Right lobe of liver (tissue), 6 donors: ENCODE measurements around the gene GALNT7. TPM values are rescaled to one million over a fixed set of nuclear protein-coding genes. Genes with fewer than 3 reads are reported as not detected.
"Not testable (repeated sequence)": the region's sequence is repeated elsewhere in the genome, so short reads cannot be mapped to it uniquely, and the experiment has no call there.

Experiments
- ATAC-seq, 4 donors: fragments of 200-7000 bp; cut with Tn5 transposase; one replicate each; pipeline ENCODE4 v1.9.1; 2020; ENCODE audit warnings: mild to moderate bottlenecking in 4 of 4, moderate library complexity in 4 of 4
- DNase-seq, 3 donors: peaks; one replicate each; pipeline ENCODE4 v3.0.0-alpha.2; 2020
- H3K27ac ChIP-seq, 3 donors: fragments of 200-600 bp; one replicate each; pipeline ENCODE4 v1.8.0; 2022
- H3K27me3 ChIP-seq, 2 donors: fragments of 200-600 bp; one replicate each; pipeline ENCODE4 v1.8.0; 2022
- H3K36me3 ChIP-seq, 4 donors: fragments of 200-600 bp; sonication (generic) in 1 of 4; one replicate each; pipeline versions ENCODE4 v1.5.1 to v1.8.0; 2017 to 2022; ENCODE audit warnings: control low read depth in 1 of 4
- H3K4me1 ChIP-seq, 4 donors: fragments of 200-600 bp; sonication (generic) in 1 of 4; one replicate each; pipeline versions ENCODE4 v1.5.1 to v1.8.0; 2017 to 2022; ENCODE audit warnings: control low read depth in 1 of 4
- H3K4me3 ChIP-seq, 3 donors: fragments of 200-600 bp; one replicate each; pipeline ENCODE4 v1.8.0; 2022
- H3K9me3 ChIP-seq, 4 donors: fragments of 200-600 bp; sonication (generic) in 1 of 4; one replicate each; pipeline versions ENCODE4 v1.5.1 to v1.8.0; 2017 to 2022; ENCODE audit warnings: control low read depth in 1 of 4
- POLR2A ChIP-seq: fragments of 450-650 bp; IDR thresholded peaks from one replicate; pipeline ENCODE4 v1.6.1; 2017; ENCODE audit warnings: antibody characterized with exemption, mild to moderate bottlenecking
- WGBS: methylation state at CpG from one replicate; pipeline ENCODE4 v1.1.6; 2018; ENCODE audit warnings: low coverage, low lambda C conversion rate; ENCODE audit not compliant: insufficient coverage; ENCODE audit errors: missing lambda C conversion rate; 5-methylcytosine and 5-hydroxymethylcytosine counted together
- intact Hi-C, 2 donors: fragments of 100-400 bp; cut with DNase I; formaldehyde crosslinking; loops; one replicate each; pipeline versions ENCODE4 v1.11.2 to v1.14.1; 2022
- total RNA-seq, 6 experiments: library from RNA; depleted of rRNA in 2 of 6; stranded (reverse); fragments of >200 nt in 2 of 6; fragmentation: NEBNext Ultra II Directional in 3 of 6; extraction: Animal tissue kit (Norgen Biotek cat#: 25700) in 3 of 6; gene quantifications; one replicate each; pipeline versions ENCODE4 v1.1.0 to v1.2.4, GENCODE V29; 2016 to 2023
- TF ChIP-seq, protein P1 (sequence below), 4 donors: fragments of 200-600 bp in 3 of 4; fragments of 450-650 bp in 1 of 4; IDR thresholded peaks; one replicate each; pipeline versions ENCODE4 v1.5.1 to v1.8.0; 2016 to 2022; ENCODE audit warnings: antibody characterized with exemption in 4 of 4, mild to moderate bottlenecking in 2 of 4
- donor health status: DM: no; HTN: yes; CAD: no.
- donor health status: DM: no; HTN: no; CAD: no.
- donor health status: DM: no; HTN: no; CAD: no.
- donor health status: DM: no; HTN: yes; CAD: no.
- donor health status: DM: no; HTN: yes; CAD: no.

The GALNT7 gene
- total RNA-seq, 6 experiments from 2014 or later, result 0.62 to 2.2 (median 1.4) TPM

DNA sequence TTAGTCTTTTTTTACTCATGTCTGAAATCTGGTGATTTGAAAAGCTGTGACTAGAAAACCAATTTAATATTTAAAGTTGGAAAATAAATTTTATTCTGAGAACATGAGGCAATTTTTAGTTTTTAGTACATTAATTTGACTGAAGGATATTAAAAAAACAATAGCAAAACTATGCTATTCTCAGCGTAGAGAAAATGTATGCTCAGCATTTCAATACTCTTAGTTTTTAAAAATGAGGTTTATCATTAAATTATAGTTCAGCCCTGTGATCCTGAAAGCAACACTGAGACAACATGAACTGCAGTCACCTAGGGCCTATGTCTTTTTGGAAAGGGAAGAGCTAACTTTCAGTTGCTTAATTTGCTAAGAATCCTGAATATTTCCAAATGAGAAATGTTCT is 9.5 kb downstream of the GALNT7 start:
- Histone ChIP-seq H3K27ac (no peak overlapping the region), H3K36me3 (no peaks in the 10 kb centered on the region), H3K4me3 (no peak overlapping the region), H3K9me3 (no peaks in the 10 kb centered on the region), H3K27me3 (no peaks in the 10 kb centered on the region), H3K4me1 (no peaks in the 10 kb centered on the region)
- no peak for DNase-seq
- TF ChIP-seq POLR2A, result no peak
- TF ChIP-seq, protein P1, sequence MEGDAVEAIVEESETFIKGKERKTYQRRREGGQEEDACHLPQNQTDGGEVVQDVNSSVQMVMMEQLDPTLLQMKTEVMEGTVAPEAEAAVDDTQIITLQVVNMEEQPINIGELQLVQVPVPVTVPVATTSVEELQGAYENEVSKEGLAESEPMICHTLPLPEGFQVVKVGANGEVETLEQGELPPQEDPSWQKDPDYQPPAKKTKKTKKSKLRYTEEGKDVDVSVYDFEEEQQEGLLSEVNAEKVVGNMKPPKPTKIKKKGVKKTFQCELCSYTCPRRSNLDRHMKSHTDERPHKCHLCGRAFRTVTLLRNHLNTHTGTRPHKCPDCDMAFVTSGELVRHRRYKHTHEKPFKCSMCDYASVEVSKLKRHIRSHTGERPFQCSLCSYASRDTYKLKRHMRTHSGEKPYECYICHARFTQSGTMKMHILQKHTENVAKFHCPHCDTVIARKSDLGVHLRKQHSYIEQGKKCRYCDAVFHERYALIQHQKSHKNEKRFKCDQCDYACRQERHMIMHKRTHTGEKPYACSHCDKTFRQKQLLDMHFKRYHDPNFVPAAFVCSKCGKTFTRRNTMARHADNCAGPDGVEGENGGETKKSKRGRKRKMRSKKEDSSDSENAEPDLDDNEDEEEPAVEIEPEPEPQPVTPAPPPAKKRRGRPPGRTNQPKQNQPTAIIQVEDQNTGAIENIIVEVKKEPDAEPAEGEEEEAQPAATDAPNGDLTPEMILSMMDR (IDR thresholded peaks at IDR 0.05), result no peak
- intact Hi-C loops, result no loop called here
- no peak for ATAC-seq
- 69% methylated on average over 1 of the region's 1 CpG for WGBS

DNA sequence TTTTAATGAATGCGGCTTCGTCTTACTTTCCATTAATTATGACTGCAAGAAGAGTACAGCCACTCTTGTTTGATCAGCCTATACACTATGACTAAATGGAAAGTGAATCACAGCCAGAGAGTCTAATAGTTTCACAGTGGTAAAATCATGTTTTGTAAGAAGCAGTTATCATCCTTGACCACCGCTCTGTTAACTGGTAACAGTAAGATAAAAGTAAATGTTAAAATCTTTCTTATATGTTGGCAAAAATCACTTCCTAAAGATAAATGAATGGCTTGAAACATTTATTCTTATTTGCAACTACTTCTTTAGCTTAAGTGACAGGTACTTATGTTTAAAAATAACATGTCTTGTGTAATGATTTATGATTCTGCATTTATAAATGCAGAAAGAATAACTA is 13.2 kb downstream of the GALNT7 start:
- DNase-seq, result no peak
- no peak for ATAC-seq
- Histone ChIP-seq H3K27me3 (no peaks in the 10 kb centered on the region), H3K4me3 (no peak overlapping the region), H3K27ac (no peak overlapping the region), H3K9me3 (no peaks in the 10 kb centered on the region), H3K36me3 (no peaks in the 10 kb centered on the region), H3K4me1 (no peaks in the 10 kb centered on the region)
- 63% methylated on average over 3 of the region's 3 CpGs for WGBS
- TF ChIP-seq POLR2A, result no peak
- TF ChIP-seq, protein P1 (IDR thresholded peaks at IDR 0.05), result no peak
- intact Hi-C loops, result no loop called here

DNA sequence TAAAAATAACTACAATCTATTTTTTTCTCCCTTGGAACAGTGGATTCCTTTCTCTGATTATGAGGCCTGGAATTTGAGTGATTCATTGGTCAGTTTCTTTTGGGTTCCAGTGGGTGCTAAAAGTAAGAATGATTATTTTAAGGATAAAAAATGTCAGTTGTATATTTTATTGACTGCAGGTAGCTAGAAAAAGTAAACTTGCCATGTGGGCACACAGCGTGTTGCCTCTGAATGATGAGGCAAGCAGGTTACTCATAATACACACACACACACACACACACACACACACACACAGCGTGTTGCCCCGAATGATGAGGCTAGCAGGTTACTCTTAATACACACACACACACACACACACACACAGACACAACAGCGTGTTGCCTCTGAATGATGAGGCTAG is 13.8 kb downstream of the GALNT7 start:
- TF ChIP-seq, protein P1 (IDR thresholded peaks at IDR 0.05), result no peak
- no peak for TF ChIP-seq POLR2A
- no peak for DNase-seq
- intact Hi-C loops, result no loop called here
- H3K4me3 ChIP-seq, result no peak overlapping the region
- no peak for ATAC-seq
- no peak overlapping the region for H3K27ac ChIP-seq
- no peaks in the 10 kb centered on the region for H3K27me3 ChIP-seq
- no peaks in the 10 kb centered on the region for H3K9me3 ChIP-seq
- no peaks in the 10 kb centered on the region for H3K36me3 ChIP-seq
- 55% methylated on average over 3 of the region's 4 CpGs for WGBS
- no peaks in the 10 kb centered on the region for H3K4me1 ChIP-seq

DNA sequence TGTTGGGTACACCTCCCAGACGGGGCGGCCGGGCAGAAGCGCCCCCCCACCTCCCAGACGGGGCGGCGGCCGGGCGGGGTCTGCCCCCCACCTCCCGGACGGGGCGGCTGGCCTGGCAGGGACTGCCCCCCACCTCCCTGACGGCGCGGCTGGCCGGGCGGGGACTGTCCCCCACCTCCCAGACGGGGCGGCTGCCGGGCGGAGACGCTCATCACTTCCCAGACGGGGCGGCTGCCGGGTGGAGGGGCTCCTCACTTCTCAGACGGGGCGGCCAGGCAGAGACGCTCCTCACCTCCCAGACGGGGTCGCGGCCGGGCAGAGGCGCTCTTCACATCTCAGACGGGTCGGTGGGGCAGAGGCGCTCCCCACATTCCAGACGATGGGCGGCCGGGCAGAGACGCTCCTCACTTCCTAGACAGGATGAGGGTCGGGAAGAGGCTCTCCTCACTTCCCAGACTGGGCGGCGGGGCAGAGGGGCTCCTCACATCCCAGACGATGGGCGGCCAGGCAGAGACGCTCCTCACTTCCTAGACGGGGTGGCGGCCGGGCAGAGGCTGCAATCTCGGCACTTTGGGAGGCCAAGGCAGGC is 15.1 kb downstream of the GALNT7 start:
- H3K4me1 ChIP-seq, H3K9me3 ChIP-seq, H3K27me3 ChIP-seq, H3K4me3 ChIP-seq, H3K36me3 ChIP-seq, ATAC-seq, intact Hi-C loops, DNase-seq, H3K27ac ChIP-seq: not testable (repeated sequence)
- 90% methylated on average over 4 of the region's 50 CpGs for WGBS

DNA sequence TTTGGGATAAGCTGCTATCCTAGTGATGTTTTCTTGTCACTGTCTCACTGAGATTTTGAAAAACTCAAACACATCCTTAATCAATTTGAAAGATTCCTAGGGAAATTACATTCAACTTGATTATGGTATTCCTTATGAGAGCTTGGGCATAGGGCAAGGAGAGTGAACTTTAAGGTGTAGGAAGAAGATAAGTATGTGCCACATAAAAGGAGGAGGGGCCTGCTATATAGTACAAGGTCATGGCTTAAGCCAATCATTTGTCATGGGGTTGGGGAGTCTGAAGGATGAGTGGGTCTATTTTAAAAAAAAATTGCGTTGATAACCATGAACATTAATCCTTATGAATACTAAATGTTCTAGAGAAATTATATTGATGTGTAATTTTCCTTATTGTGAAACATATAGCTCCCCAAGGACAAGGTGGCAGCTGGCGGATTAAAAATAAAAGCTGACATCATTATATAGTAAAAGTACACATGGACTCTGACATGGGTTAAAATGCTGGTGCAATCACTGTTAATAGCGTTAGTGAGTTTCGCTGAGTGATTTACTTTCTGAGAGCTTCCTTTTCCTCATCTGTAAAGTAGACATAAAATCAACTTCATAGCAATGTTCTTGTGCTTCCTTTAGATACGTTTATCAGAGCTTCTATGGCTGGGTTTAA is 17.4 kb downstream of the GALNT7 start:
- TF ChIP-seq, protein P1 (IDR thresholded peaks at IDR 0.05), result no peak
- H3K36me3 ChIP-seq, result no peaks in the 10 kb centered on the region
- ATAC-seq (peak; percentile 34 to 62 (median 42)), DNase-seq (no peak)
- H3K27me3 ChIP-seq, result no peaks in the 10 kb centered on the region
- H3K4me1 ChIP-seq, result no peaks in the 10 kb centered on the region
- WGBS, result 27% methylated on average over 5 of the region's 5 CpGs
- intact Hi-C loops, result no loop called here
- H3K27ac ChIP-seq, result no peak overlapping the region
- H3K9me3 ChIP-seq, result no peaks in the 10 kb centered on the region
- no peak overlapping the region for H3K4me3 ChIP-seq
